ENCODE measurements around the gene USP17L28.
"Not testable (repeated sequence)": the region's sequence is repeated elsewhere in the genome, so short reads cannot be mapped to it uniquely, and the experiment has no call there.

USP17L28 gene, protein sequence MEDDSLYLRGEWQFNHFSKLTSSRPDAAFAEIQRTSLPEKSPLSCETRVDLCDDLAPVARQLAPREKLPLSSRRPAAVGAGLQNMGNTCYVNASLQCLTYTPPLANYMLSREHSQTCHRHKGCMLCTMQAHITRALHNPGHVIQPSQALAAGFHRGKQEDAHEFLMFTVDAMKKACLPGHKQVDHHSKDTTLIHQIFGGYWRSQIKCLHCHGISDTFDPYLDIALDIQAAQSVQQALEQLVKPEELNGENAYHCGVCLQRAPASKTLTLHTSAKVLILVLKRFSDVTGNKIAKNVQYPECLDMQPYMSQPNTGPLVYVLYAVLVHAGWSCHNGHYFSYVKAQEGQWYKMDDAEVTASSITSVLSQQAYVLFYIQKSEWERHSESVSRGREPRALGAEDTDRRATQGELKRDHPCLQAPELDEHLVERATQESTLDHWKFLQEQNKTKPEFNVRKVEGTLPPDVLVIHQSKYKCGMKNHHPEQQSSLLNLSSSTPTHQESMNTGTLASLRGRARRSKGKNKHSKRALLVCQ

DNA sequence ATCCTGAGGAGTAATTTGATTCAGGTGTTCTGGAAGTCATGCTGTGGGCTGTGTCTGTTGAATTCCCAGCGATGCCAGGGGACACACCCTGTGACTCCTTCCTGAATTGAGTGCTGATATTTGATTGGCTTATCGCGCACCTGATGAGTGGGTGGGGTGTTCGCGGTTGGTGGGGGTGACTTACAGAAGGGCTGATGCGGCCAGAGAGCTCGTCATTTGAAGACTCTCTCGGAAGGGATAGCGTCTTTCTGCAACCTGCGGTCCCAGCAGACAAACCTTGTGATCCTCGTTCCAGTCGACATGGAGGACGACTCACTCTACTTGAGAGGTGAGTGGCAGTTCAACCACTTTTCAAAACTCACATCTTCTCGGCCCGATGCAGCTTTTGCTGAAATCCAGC is at the start of gene USP17L28:
Gene USP17L28, plus strand, starts transcription at position 301 of the 400 bp plus-strand sequence. Its CDS starts 0 bp downstream, at position 301.
- H3K36me3 ChIP-seq (ENCODE audit: control insufficient read depth, insufficient read depth, low read length); H3K4me1 ChIP-seq (ENCODE audit: control insufficient read depth, insufficient read depth, low read length); H3K9me3 ChIP-seq (ENCODE audit: control insufficient read depth, insufficient read depth, low read depth, low read length); H3K9ac ChIP-seq (ENCODE audit: low read length); H3K27me3 ChIP-seq (ENCODE audit: control insufficient read depth, insufficient read depth, low read length); H3K27ac ChIP-seq (ENCODE audit: low read depth, low read length); H3K4me3 ChIP-seq (ENCODE audit: low read depth, low read length): not testable (repeated sequence)

DNA sequence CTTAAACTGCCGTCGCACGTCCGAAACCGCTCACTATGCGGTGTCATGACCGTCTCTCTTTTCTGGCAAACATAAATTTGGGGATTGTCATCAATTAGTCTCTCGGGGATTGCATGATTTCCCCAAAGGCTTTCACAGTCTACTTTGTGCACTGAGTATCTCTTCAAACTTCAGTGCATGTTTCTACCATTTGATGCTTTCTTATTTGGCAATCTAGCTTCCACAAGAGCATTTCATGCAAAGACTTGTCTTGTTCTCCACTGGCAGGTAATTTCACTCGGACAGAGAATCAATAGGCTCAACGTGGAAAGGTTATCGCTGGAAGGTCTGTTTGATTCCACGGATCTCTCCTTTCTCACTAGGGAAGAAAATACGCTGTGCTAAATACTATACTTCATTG is 24.5 kb upstream of the USP17L28 start:
- H3K4me3 ChIP-seq (ENCODE audit: low read depth, low read length); H3K9me3 ChIP-seq (ENCODE audit: control insufficient read depth, insufficient read depth, low read depth, low read length); H3K27me3 ChIP-seq (ENCODE audit: control insufficient read depth, insufficient read depth, low read length); H3K9ac ChIP-seq (ENCODE audit: low read length); H3K27ac ChIP-seq (ENCODE audit: low read depth, low read length); H3K36me3 ChIP-seq (ENCODE audit: control insufficient read depth, insufficient read depth, low read length); H3K4me1 ChIP-seq (ENCODE audit: control insufficient read depth, insufficient read depth, low read length): not testable (repeated sequence)

DNA sequence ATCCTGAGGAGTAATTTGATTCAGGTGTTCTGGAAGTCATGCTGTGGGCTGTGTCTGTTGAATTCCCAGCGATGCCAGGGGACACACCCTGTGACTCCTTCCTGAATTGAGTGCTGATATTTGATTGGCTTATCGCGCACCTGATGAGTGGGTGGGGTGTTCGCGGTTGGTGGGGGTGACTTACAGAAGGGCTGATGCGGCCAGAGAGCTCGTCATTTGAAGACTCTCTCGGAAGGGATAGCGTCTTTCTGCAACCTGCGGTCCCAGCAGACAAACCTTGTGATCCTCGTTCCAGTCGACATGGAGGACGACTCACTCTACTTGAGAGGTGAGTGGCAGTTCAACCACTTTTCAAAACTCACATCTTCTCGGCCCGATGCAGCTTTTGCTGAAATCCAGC is 23.8 kb upstream of the USP17L28 start, which contains the start of gene USP17L24:
Gene USP17L24, plus strand, starts transcription at position 301 of the 400 bp plus-strand sequence. Its CDS starts 0 bp downstream, at position 301.
- not testable (repeated sequence) for H3K4me3 ChIP-seq (ENCODE audit: low read depth, low read length); H3K9me3 ChIP-seq (ENCODE audit: control insufficient read depth, insufficient read depth, low read depth, low read length); H3K27me3 ChIP-seq (ENCODE audit: control insufficient read depth, insufficient read depth, low read length); H3K36me3 ChIP-seq (ENCODE audit: control insufficient read depth, insufficient read depth, low read length); H3K27ac ChIP-seq (ENCODE audit: low read depth, low read length); H3K9ac ChIP-seq (ENCODE audit: low read length); H3K4me1 ChIP-seq (ENCODE audit: control insufficient read depth, insufficient read depth, low read length)

DNA sequence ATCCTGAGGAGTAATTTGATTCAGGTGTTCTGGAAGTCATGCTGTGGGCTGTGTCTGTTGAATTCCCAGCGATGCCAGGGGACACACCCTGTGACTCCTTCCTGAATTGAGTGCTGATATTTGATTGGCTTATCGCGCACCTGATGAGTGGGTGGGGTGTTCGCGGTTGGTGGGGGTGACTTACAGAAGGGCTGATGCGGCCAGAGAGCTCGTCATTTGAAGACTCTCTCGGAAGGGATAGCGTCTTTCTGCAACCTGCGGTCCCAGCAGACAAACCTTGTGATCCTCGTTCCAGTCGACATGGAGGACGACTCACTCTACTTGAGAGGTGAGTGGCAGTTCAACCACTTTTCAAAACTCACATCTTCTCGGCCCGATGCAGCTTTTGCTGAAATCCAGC is 19.1 kb upstream of the USP17L28 start, which contains the start of gene USP17L25:
Gene USP17L25, plus strand, starts transcription at position 301 of the 400 bp plus-strand sequence. Its CDS starts 0 bp downstream, at position 301.
- H3K9ac ChIP-seq (ENCODE audit: low read length); H3K4me1 ChIP-seq (ENCODE audit: control insufficient read depth, insufficient read depth, low read length); H3K27me3 ChIP-seq (ENCODE audit: control insufficient read depth, insufficient read depth, low read length): not testable (repeated sequence)

DNA sequence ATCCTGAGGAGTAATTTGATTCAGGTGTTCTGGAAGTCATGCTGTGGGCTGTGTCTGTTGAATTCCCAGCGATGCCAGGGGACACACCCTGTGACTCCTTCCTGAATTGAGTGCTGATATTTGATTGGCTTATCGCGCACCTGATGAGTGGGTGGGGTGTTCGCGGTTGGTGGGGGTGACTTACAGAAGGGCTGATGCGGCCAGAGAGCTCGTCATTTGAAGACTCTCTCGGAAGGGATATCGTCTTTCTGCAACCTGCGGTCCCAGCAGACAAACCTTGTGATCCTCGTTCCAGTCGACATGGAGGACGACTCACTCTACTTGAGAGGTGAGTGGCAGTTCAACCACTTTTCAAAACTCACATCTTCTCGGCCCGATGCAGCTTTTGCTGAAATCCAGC is 14.3 kb upstream of the USP17L28 start, which contains the start of gene USP17L26:
Gene USP17L26, plus strand, starts transcription at position 301 of the 400 bp plus-strand sequence. Its CDS starts 0 bp downstream, at position 301.
- H3K9me3 ChIP-seq (ENCODE audit: control insufficient read depth, insufficient read depth, low read depth, low read length); H3K9ac ChIP-seq (ENCODE audit: low read length); H3K4me1 ChIP-seq (ENCODE audit: control insufficient read depth, insufficient read depth, low read length); H3K4me3 ChIP-seq (ENCODE audit: low read depth, low read length); H3K36me3 ChIP-seq (ENCODE audit: control insufficient read depth, insufficient read depth, low read length); H3K27me3 ChIP-seq (ENCODE audit: control insufficient read depth, insufficient read depth, low read length); H3K27ac ChIP-seq (ENCODE audit: low read depth, low read length): not testable (repeated sequence)

More for the DNA sequence above, 19.1 kb upstream of the USP17L28 start, which contains the start of gene USP17L25:
- not testable (repeated sequence) for H3K9me3 ChIP-seq (ENCODE audit: control insufficient read depth, insufficient read depth, low read depth, low read length); H3K4me3 ChIP-seq (ENCODE audit: low read depth, low read length); H3K27ac ChIP-seq (ENCODE audit: low read depth, low read length); H3K36me3 ChIP-seq (ENCODE audit: control insufficient read depth, insufficient read depth, low read length)

DNA sequence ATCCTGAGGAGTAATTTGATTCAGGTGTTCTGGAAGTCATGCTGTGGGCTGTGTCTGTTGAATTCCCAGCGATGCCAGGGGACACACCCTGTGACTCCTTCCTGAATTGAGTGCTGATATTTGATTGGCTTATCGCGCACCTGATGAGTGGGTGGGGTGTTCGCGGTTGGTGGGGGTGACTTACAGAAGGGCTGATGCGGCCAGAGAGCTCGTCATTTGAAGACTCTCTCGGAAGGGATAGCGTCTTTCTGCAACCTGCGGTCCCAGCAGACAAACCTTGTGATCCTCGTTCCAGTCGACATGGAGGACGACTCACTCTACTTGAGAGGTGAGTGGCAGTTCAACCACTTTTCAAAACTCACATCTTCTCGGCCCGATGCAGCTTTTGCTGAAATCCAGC is 9.6 kb upstream of the USP17L28 start, which contains the start of gene USP17L5:
Gene USP17L5, plus strand, starts transcription at position 301 of the 400 bp plus-strand sequence. Its CDS starts 0 bp downstream, at position 301.
- H3K4me3 ChIP-seq (ENCODE audit: low read depth, low read length); H3K27me3 ChIP-seq (ENCODE audit: control insufficient read depth, insufficient read depth, low read length); H3K27ac ChIP-seq (ENCODE audit: low read depth, low read length); H3K4me1 ChIP-seq (ENCODE audit: control insufficient read depth, insufficient read depth, low read length); H3K9ac ChIP-seq (ENCODE audit: low read length); H3K36me3 ChIP-seq (ENCODE audit: control insufficient read depth, insufficient read depth, low read length); H3K9me3 ChIP-seq (ENCODE audit: control insufficient read depth, insufficient read depth, low read depth, low read length): not testable (repeated sequence)

DNA sequence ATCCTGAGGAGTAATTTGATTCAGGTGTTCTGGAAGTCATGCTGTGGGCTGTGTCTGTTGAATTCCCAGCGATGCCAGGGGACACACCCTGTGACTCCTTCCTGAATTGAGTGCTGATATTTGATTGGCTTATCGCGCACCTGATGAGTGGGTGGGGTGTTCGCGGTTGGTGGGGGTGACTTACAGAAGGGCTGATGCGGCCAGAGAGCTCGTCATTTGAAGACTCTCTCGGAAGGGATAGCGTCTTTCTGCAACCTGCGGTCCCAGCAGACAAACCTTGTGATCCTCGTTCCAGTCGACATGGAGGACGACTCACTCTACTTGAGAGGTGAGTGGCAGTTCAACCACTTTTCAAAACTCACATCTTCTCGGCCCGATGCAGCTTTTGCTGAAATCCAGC is 4.8 kb upstream of the USP17L28 start, which contains the start of gene USP17L27:
Gene USP17L27, plus strand, starts transcription at position 301 of the 400 bp plus-strand sequence. Its CDS starts 0 bp downstream, at position 301.
- H3K9me3 ChIP-seq (ENCODE audit: control insufficient read depth, insufficient read depth, low read depth, low read length); H3K9ac ChIP-seq (ENCODE audit: low read length); H3K4me3 ChIP-seq (ENCODE audit: low read depth, low read length); H3K36me3 ChIP-seq (ENCODE audit: control insufficient read depth, insufficient read depth, low read length); H3K4me1 ChIP-seq (ENCODE audit: control insufficient read depth, insufficient read depth, low read length); H3K27me3 ChIP-seq (ENCODE audit: control insufficient read depth, insufficient read depth, low read length); H3K27ac ChIP-seq (ENCODE audit: low read depth, low read length): not testable (repeated sequence)

DNA sequence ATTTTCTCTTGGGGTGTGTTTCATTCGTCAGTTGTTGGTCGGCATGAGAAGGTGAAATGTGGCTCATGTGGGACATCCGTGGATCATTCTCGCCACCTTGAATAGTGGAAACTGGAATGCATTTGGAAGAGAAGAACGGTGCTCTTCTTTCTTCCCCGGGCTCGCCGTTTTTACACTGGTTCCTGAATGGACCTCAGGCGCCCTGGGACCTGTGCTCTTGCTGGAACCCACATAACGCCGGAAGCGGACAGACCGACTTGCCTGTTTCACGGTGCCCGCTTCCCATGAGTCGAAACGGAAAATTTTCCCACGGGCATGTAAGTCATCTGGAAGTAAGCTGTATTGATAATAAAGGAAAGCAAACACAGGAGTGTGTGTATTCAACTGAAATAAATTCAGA is 2.2 kb downstream of the USP17L28 start:
- not testable (repeated sequence) for H3K9ac ChIP-seq (ENCODE audit: low read length); H3K27me3 ChIP-seq (ENCODE audit: control insufficient read depth, insufficient read depth, low read length)

DNA sequence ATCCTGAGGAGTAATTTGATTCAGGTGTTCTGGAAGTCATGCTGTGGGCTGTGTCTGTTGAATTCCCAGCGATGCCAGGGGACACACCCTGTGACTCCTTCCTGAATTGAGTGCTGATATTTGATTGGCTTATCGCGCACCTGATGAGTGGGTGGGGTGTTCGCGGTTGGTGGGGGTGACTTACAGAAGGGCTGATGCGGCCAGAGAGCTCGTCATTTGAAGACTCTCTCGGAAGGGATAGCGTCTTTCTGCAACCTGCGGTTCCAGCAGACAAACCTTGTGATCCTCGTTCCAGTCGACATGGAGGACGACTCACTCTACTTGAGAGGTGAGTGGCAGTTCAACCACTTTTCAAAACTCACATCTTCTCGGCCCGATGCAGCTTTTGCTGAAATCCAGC is 4.6 kb downstream of the USP17L28 start, which contains the start of gene USP17L29:
Gene USP17L29, plus strand, starts transcription at position 301 of the 400 bp plus-strand sequence. Its CDS starts 0 bp downstream, at position 301.
- not testable (repeated sequence) for H3K36me3 ChIP-seq (ENCODE audit: control insufficient read depth, insufficient read depth, low read length); H3K9me3 ChIP-seq (ENCODE audit: control insufficient read depth, insufficient read depth, low read depth, low read length); H3K4me3 ChIP-seq (ENCODE audit: low read depth, low read length); H3K27me3 ChIP-seq (ENCODE audit: control insufficient read depth, insufficient read depth, low read length); H3K4me1 ChIP-seq (ENCODE audit: control insufficient read depth, insufficient read depth, low read length); H3K27ac ChIP-seq (ENCODE audit: low read depth, low read length); H3K9ac ChIP-seq (ENCODE audit: low read length)

More for the DNA sequence above, 2.2 kb downstream of the USP17L28 start:
- H3K9me3 ChIP-seq (ENCODE audit: control insufficient read depth, insufficient read depth, low read depth, low read length); H3K4me1 ChIP-seq (ENCODE audit: control insufficient read depth, insufficient read depth, low read length); H3K4me3 ChIP-seq (ENCODE audit: low read depth, low read length); H3K27ac ChIP-seq (ENCODE audit: low read depth, low read length); H3K36me3 ChIP-seq (ENCODE audit: control insufficient read depth, insufficient read depth, low read length): not testable (repeated sequence)

DNA sequence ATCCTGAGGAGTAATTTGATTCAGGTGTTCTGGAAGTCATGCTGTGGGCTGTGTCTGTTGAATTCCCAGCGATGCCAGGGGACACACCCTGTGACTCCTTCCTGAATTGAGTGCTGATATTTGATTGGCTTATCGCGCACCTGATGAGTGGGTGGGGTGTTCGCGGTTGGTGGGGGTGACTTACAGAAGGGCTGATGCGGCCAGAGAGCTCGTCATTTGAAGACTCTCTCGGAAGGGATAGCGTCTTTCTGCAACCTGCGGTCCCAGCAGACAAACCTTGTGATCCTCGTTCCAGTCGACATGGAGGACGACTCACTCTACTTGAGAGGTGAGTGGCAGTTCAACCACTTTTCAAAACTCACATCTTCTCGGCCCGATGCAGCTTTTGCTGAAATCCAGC is 14.1 kb downstream of the USP17L28 start, which contains the start of gene USP17L30:
Gene USP17L30, plus strand, starts transcription at position 301 of the 400 bp plus-strand sequence. Its CDS starts 0 bp downstream, at position 301.
- H3K36me3 ChIP-seq (ENCODE audit: control insufficient read depth, insufficient read depth, low read length); H3K27ac ChIP-seq (ENCODE audit: low read depth, low read length); H3K27me3 ChIP-seq (ENCODE audit: control insufficient read depth, insufficient read depth, low read length); H3K4me1 ChIP-seq (ENCODE audit: control insufficient read depth, insufficient read depth, low read length); H3K9ac ChIP-seq (ENCODE audit: low read length); H3K9me3 ChIP-seq (ENCODE audit: control insufficient read depth, insufficient read depth, low read depth, low read length); H3K4me3 ChIP-seq (ENCODE audit: low read depth, low read length): not testable (repeated sequence)

DNA sequence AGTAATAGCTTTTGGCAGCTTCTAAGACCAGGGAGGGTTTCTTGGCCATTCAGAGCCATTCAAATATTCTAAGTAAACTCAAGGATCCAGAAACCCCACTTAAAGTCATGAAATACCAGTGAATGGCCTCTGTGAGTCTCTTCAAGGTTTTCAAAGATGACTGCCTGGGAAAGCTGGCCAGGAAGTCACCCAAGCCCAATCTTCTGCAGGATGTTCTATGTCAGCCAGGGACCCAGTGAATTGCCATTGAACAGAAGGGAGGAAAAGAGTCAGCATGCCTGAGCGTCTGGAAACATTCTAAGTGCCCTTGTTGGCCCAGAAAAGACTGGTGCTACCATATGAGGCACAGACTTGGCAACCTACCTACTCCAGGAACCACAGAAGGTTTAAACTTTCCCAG is 31.2 kb downstream of the USP17L28 start:
- H3K4me1 ChIP-seq (ENCODE audit: control insufficient read depth, insufficient read depth, low read length); H3K27ac ChIP-seq (ENCODE audit: low read depth, low read length); H3K9ac ChIP-seq (ENCODE audit: low read length); H3K27me3 ChIP-seq (ENCODE audit: control insufficient read depth, insufficient read depth, low read length); H3K4me3 ChIP-seq (ENCODE audit: low read depth, low read length); H3K9me3 ChIP-seq (ENCODE audit: control insufficient read depth, insufficient read depth, low read depth, low read length); H3K36me3 ChIP-seq (ENCODE audit: control insufficient read depth, insufficient read depth, low read length): not testable (repeated sequence)
